ENCODE data around the gene CENPT.

The CENPT gene

DNA sequence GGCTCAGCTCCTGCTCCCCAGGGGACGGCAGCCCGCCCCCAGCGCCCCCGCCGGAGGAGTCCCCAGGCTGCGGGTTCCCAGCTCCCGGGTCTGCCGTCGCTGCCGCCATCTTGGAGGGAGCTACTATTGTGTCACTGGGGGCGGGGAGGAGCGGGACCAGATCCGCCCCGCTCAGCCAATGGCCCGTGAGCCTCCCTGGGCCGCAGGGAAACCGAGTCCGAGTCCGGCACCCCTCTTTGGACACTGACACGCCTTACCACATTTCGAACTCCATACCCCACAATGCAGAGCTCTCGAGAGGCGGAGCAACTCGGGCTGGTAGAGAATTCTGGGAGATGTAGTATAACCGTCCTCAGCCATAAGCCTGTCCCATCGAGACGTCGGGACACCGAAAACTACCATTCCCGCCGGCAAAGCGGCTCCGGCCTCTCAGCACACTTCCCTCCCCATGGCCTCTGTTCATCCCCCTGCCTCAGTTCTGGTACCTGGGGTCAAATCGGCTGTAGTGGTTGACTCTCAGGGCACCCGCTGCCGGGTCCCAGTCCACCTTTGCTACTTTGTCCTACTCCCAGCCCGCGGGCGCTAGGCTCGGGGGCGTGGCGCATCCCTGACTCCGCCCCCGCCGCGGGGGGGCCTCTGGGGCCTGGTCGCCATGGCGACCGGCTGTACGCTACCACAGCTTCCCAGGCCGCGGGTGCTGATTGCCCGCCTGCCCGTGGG lies 40.9 kb downstream of the CENPT start, which contains the start of the genes RANBP10 and TSNAXIP1:
TSS of gene RANBP10 (minus strand) at position 133 of the 720 bp plus-strand sequence. CDS start at position 109, 24 bp downstream.
TSS of gene TSNAXIP1 (plus strand) at position 462 of the 720 bp plus-strand sequence. CDS start 261 bp downstream, outside the sequence.
- TF ChIP-seq, protein P1, sequence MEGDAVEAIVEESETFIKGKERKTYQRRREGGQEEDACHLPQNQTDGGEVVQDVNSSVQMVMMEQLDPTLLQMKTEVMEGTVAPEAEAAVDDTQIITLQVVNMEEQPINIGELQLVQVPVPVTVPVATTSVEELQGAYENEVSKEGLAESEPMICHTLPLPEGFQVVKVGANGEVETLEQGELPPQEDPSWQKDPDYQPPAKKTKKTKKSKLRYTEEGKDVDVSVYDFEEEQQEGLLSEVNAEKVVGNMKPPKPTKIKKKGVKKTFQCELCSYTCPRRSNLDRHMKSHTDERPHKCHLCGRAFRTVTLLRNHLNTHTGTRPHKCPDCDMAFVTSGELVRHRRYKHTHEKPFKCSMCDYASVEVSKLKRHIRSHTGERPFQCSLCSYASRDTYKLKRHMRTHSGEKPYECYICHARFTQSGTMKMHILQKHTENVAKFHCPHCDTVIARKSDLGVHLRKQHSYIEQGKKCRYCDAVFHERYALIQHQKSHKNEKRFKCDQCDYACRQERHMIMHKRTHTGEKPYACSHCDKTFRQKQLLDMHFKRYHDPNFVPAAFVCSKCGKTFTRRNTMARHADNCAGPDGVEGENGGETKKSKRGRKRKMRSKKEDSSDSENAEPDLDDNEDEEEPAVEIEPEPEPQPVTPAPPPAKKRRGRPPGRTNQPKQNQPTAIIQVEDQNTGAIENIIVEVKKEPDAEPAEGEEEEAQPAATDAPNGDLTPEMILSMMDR (IDR thresholded peaks at IDR 0.05; ENCODE audit: insufficient read depth, low read length) = no peak
- TF ChIP-seq GABPA (IDR thresholded peaks at IDR 0.05; ENCODE audit: low read depth) (0 out of 2 replicates have a peak, but pooled peaks have one; percentile 29), POLR2AphosphoS5 (IDR thresholded peaks at IDR 0.05; ENCODE audit: low read depth) (peak; percentile 68; the same call in 1 of the 2 replicates), SPI1 (IDR thresholded peaks at IDR 0.05; ENCODE audit: borderline replicate concordance, low read depth) (peak; percentile 75)
- TF ChIP-seq, protein P2, sequence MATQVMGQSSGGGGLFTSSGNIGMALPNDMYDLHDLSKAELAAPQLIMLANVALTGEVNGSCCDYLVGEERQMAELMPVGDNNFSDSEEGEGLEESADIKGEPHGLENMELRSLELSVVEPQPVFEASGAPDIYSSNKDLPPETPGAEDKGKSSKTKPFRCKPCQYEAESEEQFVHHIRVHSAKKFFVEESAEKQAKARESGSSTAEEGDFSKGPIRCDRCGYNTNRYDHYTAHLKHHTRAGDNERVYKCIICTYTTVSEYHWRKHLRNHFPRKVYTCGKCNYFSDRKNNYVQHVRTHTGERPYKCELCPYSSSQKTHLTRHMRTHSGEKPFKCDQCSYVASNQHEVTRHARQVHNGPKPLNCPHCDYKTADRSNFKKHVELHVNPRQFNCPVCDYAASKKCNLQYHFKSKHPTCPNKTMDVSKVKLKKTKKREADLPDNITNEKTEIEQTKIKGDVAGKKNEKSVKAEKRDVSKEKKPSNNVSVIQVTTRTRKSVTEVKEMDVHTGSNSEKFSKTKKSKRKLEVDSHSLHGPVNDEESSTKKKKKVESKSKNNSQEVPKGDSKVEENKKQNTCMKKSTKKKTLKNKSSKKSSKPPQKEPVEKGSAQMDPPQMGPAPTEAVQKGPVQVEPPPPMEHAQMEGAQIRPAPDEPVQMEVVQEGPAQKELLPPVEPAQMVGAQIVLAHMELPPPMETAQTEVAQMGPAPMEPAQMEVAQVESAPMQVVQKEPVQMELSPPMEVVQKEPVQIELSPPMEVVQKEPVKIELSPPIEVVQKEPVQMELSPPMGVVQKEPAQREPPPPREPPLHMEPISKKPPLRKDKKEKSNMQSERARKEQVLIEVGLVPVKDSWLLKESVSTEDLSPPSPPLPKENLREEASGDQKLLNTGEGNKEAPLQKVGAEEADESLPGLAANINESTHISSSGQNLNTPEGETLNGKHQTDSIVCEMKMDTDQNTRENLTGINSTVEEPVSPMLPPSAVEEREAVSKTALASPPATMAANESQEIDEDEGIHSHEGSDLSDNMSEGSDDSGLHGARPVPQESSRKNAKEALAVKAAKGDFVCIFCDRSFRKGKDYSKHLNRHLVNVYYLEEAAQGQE (IDR thresholded peaks at IDR 0.05; ENCODE audit: insufficient replicate concordance, low read depth) = peak; percentile 77
- peak; percentile 99 for DNase-seq (ENCODE audit: low read depth in 1 of 2, low spot score in 1 of 2)
- Histone ChIP-seq H3K4me3 (replicated peaks; ENCODE audit: insufficient read depth, low read length) (peak within 1 kb of the TSS; percentile 80), H3K27me3 (ENCODE audit: insufficient read depth, poor library complexity, severe bottlenecking) (no peaks in the 10 kb centered on the region), H3K27ac (replicated peaks) (peak within 1 kb of the TSS; percentile 80)

DNA sequence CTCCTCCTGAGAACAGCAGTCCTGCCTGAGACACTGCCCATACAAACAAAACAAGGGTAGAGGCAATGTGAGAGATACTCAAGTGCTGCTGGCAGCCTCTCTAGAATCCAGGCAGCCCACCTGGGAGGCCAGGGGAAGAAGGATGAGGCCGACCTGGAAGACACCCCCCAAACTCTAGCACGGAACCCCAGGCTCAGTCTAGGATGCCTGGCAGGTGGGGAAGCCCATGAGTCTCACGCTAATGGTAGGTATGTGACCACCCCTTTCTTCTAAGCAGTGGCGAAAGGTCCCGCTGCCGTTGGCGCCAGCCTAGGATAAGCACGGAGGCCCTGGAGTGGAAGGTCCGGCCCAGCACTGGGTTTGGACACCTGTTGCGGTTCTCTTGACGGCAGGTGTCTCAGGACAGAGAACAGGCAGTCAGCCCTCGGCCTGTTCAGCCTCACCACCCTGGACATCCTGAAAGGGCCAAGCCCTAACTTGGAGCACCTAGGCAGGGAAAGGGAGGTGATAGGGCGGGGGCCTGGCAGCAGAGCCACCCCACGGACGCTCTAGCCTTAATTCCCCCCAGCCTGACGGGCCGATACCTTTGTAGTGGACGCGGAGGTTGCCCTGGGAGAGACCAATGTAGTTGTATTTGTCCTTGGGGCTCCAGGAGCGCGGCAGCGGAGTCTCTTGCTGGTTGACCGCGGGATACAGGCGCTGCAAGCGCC lies 41.6 kb downstream of the CENPT start:
- DNase-seq (ENCODE audit: low read depth in 1 of 2, low spot score in 1 of 2) = peak in 1 of 2 experiments; percentile 14
- H3K27ac ChIP-seq (replicated peaks) = peak overlapping the region; percentile 80
- TF ChIP-seq POLR2AphosphoS5 (IDR thresholded peaks at IDR 0.05; ENCODE audit: low read depth) = no peak

DNA sequence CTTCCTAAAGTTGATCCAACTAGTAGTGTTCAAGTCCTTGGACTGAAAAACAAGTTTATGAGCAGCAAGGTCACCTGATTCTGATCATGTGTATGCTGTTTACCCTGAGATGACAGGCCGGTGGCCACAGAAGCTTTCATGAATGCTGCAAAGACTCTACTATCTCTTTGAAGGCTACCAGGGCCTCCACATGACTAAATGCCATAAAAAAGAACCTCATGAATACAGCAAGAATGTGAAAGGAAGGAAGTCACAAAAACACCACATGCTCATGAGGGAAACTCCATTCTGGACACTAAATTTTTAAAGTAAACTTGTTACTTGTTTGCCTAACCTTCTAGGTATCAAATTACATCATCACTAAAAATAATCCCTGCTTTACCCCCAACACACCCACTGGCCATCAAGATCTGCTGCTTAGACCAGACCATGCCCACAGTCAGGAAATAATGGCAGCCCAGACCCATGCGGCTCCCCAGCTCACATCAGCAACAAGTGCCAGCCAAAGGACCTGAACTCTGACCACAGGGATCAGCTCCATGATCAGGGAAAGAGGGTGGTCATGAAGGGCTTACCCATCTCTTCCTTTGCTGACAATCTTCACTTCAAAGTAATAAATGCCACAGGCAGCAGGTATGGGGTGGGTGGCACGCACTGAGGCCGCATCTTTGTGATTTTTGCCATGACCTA lies 42.5 kb downstream of the CENPT start:
- Histone ChIP-seq H3K27me3 (ENCODE audit: insufficient read depth, poor library complexity, severe bottlenecking) (no peaks in the 10 kb centered on the region), H3K4me3 (replicated peaks; ENCODE audit: insufficient read depth, low read length) (peak overlapping the region; percentile 80), H3K27ac (replicated peaks) (peak overlapping the region; percentile 17)
- TF ChIP-seq, protein P1 (IDR thresholded peaks at IDR 0.05; ENCODE audit: insufficient read depth, low read length) = no peak
- TF ChIP-seq, protein P2 (IDR thresholded peaks at IDR 0.05; ENCODE audit: insufficient replicate concordance, low read depth) = no peak
- TF ChIP-seq SPI1 (IDR thresholded peaks at IDR 0.05; ENCODE audit: borderline replicate concordance, low read depth) (no peak), POLR2AphosphoS5 (IDR thresholded peaks at IDR 0.05; ENCODE audit: low read depth) (no peak), GABPA (IDR thresholded peaks at IDR 0.05; ENCODE audit: low read depth) (no peak)
- DNase-seq (ENCODE audit: low read depth in 1 of 2, low spot score in 1 of 2) = no peak

More for the DNA sequence above, 41.6 kb downstream of the CENPT start:
- H3K27me3 ChIP-seq (ENCODE audit: insufficient read depth, poor library complexity, severe bottlenecking) = no peaks in the 10 kb centered on the region
- H3K4me3 ChIP-seq (replicated peaks; ENCODE audit: insufficient read depth, low read length) = peak overlapping the region; percentile 80

Measured in HL-60 (cell line).